ENCODE data around the gene TNF.
"Not testable (repeated sequence)": the region's sequence is repeated elsewhere in the genome, so short reads cannot be mapped to it uniquely, and the experiment has no call there.

TNF gene

GRCh38 chr6:31588871-31589650, 13.7 kb downstream of the TNF start:
- no peak for DNase-seq (ENCODE audit: low spot score)

DNA sequence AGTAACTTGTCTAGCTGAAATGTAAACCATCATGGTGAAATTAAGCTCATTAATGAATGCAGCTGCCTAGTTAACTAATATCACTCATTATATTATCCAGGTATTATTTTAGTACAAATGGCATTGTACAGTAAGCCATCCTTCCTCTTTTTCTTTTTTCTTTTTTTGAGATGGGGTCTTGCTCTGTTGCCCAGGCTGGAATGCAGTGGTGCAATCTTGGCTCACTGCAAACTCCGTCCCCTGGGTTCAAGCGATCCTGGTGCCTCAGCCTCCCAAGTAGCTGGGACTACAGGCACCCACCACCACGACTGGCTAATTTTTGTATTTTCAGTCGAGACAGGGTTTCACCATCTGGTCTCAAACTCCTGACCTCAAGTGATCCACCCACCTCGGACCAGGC, 15.3 kb downstream of the TNF start:
- DNase-seq (ENCODE audit: low spot score): not testable (repeated sequence)

DNA sequence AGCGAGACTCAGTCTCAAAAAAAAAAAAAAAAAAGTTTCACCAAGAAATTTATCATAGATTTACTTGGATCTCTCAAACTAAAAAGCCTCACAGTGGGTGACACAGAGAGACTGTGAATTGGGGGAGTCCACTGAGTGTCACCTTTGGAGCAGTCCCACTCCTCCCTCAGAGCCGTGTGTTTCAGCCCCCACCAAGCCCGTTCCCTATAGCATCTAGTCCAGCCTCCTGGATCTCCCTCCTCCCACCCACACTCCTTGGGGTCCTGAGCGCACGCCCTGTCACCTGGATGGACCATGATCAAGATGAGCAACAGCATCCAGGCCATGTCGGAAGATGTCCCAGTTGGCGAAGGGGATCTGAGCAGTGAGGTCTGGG, 17.0 kb downstream of the TNF start:
- DNase-seq (ENCODE audit: low spot score): no peak

- DNase-seq (ENCODE audit: low spot score): peak; percentile 73
Observed at GRCh38 chr6:31597006-31597405, 21.6 kb downstream of the TNF start.

GRCh38 chr6:31607317-31607716, 32.0 kb downstream of the TNF start:
- DNase-seq (ENCODE audit: low spot score): no peak

DNA sequence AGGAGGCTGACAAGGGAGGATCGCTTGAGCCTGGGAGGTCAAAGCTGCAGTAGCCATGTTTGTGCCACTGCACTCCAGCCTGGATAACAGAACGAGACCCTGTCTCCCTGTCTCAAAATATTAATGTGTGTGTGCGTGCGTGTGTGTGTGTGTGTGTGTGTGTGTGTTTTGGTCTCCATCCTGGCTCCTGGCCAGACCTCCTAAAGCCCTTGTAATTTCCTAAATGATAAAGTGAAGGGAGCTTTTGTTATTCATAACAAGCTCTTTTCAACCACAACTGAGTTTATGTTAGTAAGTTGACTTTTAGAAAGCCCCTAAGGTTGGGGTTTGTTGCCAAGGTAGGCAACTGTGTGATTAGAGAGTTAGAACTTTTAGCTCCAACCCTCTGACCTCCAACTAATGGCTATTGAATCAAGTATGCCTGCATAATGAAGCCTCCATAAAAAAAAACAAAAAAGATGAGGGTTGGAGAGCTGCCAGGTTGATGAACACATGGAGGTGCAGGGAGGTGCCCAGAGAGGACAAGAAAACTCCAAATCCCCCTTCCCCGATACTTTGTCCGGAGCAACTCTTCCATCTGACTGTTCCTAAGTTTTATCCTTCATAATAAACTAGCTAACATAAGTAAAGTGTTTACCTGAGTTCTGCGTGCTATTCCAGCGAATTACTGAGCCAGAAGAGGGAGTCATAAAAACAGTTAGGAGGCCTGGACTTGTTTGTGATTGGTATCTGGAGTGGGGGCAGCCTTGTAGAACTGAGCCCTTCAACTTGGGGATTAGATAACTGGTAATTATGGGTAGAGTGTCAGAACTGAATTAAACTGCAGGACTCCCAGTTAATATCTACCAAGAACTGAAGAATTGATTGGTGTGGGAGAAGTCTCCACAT, 34.4 kb downstream of the TNF start:
- no peak for DNase-seq (ENCODE audit: low spot score)

DNA sequence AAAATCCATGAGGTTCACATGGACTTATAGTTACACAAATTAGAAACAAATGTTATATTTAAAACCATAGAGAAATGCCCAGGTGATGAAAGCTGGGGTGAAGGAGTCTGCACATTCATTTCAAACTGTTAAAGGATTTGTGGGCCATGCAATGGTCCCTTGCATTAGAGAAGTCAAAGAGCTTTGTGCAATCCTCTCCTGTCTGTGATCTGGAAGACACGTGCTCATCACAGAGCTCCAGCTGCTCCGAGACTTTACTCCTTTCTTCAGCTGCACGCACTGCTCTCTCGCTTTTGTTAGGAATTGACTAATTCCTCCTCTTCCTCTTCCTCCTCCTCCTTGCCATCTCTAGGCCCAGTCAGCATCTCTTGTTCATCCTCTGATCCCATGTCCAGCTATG, 35.6 kb downstream of the TNF start:
- no peak for DNase-seq (ENCODE audit: low spot score)

DNA sequence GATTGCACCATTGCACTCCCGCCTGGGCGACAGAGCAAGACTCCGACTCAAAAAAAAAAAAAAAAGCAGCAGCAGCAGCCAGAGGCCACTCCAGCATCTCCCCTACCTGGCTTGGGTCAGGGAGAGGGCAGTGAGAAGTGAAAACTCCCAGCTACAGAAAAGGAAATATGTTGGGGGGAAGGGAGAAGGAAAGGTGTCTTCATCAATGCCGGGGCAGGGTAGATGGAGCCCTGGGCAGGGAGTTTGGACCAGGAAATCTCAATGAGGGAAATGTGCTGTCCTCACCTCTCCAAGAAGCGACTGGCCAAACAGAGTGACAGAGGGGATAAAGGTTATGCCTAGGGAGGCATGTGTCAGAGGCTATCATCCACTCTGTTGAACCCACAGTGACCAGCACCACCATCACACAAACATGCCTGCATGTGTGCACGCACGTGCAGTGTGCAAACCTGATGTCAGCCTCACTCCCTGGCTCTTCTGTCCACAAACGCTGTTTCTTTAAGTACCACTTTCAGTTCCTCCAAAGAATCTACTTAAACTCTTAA, 38.8 kb downstream of the TNF start:
- no peak for DNase-seq (ENCODE audit: low spot score)

- DNase-seq (ENCODE audit: low spot score): no peak
Observed at GRCh38 chr6:31614684-31615578, 39.6 kb downstream of the TNF start, which contains the start of gene AIF1. Gene AIF1, plus strand, starts transcription at chr6:31615234. Its CDS starts 96 bp downstream, at chr6:31615330.

- no peak for DNase-seq (ENCODE audit: low spot score)
Observed at GRCh38 chr6:31615748-31616147, 40.4 kb downstream of the TNF start.

DNA sequence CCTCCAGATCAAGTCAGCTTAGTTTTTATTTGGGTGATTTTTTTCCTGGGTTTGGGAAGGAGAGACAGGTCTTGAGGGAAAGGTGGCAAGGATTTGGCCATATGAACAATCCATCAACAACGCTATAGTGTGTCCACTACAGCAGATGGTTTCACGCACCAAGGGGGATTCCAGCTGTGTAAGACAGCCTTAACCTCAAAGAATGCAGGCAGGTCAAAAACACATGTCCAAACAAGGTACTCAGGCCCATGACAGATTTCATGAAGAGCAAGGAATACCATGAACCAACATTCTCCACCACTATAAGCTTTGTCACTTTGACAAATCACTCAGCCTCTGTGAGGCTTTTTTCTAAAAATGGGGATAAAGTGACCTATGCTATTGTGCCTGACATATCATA, 41.6 kb downstream of the TNF start:
- DNase-seq (ENCODE audit: low spot score): no peak

- DNase-seq (ENCODE audit: low spot score): peak; percentile 97
Observed at GRCh38 chr6:31619805-31620585, 44.6 kb downstream of the TNF start.

DNA sequence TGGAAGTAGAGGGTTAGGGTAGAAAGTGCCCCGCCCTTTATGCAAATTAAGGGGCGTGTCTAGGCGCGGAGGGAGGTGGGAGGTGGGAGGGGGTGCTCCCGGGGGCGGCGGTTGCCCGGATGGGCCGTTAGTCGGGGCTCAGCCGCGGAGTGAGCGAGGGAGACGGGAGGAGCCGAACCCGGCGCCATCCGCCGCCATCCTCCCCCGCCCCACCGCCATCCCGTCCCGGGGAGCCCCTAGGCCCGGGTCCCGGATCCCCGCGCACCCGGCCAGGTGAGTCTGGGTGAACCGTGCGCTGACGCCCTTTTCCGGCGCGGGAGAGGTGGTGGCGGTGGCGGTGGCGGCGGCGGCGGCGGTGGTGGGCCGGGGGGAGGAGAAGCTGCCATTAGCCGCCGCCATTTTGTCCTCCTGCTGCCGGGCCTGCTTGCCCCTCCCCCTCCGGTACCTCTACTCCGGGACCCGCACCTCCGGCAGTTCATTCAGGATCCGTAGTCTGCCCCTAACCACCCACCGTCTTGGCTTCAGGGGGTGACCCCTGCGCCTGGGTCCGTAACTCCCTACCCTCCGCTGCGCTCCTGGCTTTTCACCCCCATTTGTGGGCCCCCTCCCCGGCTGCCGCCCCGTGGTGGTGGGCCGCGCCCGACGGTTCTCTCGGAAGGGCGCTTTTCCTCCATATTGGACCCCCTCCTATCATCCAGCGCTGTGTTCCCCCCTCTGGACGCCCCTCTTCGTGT, 45.4 kb downstream of the TNF start, which contains the start of gene PRRC2A:
Gene PRRC2A (plus strand): TSS at position 130 of the 734 bp plus-strand sequence. CDS start 2,075 bp downstream, outside the sequence.
- DNase-seq (ENCODE audit: low spot score): peak; percentile 57

DNA sequence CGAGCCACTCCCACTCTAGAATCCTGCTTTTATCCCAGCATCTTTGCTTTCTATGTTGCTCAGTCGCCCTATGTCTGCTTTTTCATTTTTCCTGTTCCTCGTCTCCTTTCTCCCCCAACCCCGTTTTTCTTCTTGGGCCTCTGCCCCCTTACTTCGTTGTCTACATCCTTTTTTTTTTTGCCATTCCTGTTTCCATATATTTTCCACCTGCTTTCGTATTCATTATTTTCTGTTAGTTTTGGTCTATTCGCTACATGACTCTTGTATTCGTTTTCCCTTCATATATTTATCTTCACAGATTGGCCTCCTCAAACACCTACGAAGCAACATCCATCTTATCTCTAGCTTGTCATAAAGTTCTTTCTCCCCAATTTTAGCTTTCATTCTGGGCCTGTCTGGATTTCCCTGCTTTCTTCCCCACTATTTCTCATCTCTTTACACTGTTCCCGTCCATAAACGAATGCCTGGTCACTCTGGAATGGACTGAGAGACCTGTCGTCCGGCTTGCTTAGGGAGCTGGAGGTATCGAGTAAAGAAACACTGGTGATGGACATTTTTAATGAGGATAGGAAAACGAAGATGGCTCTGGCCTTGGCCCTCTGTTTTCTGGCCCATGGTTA, 46.1 kb downstream of the TNF start:
- DNase-seq (ENCODE audit: low spot score): no peak

- no peak for DNase-seq (ENCODE audit: low spot score)
Observed at GRCh38 chr6:31621991-31622390, 46.6 kb downstream of the TNF start.

GRCh38 chr6:31622684-31623091, 47.3 kb downstream of the TNF start:
- DNase-seq (ENCODE audit: low spot score): no peak

GRCh38 chr6:31624070-31624469, 48.7 kb downstream of the TNF start:
- no peak for DNase-seq (ENCODE audit: low spot score)

GRCh38 chr6:31626952-31627351, 51.6 kb downstream of the TNF start:
- no peak for DNase-seq (ENCODE audit: low spot score)

- no peak for DNase-seq (ENCODE audit: low spot score)
Observed at GRCh38 chr6:31627690-31628287, 52.4 kb downstream of the TNF start.
